Stomach (tissue), 4 donors: Measurements from ENCODE around the gene NAA35.

ENCODE experiments used
- EP300 ChIP-seq: sonication (generic); formaldehyde crosslinking; IDR thresholded peaks from one replicate; pipeline ENCODE4 v1.6.1; 2017; ENCODE audit warnings: antibody characterized with exemption
- POLR2A ChIP-seq, 4 donors: fragments of 450-650 bp; IDR thresholded peaks; one replicate each; pipeline ENCODE4 v1.6.1; 2016; ENCODE audit warnings: antibody characterized with exemption in 4 of 4, control low read depth in 2 of 4, mild to moderate bottlenecking in 1 of 4, moderate library complexity in 1 of 4
- TF ChIP-seq, protein P1 (sequence below), 7 experiments: fragments of 450-650 bp in 4 of 7; fragments of 200-600 bp in 3 of 7; sonication (generic) in 3 of 7; IDR thresholded peaks; one replicate each; pipeline ENCODE4 v1.5.1; 2016 to 2019; ENCODE audit warnings: antibody characterized with exemption in 7 of 7, control low read depth in 2 of 7, mild to moderate bottlenecking in 1 of 7

DNA sequence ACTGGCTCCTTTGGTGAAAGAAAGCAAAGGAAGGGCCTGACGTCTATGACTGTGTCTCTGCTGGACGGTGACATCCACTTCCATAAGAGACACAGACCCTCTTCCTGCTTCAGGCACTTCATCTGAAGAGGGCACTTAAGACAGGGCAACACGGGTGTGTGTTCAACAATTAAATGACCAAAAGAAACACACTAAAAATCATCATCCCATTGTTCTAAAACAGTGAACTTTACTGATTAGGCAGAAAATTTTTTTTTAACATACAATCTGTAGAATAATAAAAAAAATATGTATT, 99.9 kb downstream of the NAA35 start:
- TF ChIP-seq, protein P1, sequence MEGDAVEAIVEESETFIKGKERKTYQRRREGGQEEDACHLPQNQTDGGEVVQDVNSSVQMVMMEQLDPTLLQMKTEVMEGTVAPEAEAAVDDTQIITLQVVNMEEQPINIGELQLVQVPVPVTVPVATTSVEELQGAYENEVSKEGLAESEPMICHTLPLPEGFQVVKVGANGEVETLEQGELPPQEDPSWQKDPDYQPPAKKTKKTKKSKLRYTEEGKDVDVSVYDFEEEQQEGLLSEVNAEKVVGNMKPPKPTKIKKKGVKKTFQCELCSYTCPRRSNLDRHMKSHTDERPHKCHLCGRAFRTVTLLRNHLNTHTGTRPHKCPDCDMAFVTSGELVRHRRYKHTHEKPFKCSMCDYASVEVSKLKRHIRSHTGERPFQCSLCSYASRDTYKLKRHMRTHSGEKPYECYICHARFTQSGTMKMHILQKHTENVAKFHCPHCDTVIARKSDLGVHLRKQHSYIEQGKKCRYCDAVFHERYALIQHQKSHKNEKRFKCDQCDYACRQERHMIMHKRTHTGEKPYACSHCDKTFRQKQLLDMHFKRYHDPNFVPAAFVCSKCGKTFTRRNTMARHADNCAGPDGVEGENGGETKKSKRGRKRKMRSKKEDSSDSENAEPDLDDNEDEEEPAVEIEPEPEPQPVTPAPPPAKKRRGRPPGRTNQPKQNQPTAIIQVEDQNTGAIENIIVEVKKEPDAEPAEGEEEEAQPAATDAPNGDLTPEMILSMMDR (IDR thresholded peaks at IDR 0.05), result no peak
- TF ChIP-seq EP300 (no peak), POLR2A (IDR thresholded peaks at IDR 0.05) (no peak)
